Raji (cell line): ENCODE measurements around the gene OR10X1.

Experiments used
- POLR2A ChIP-seq: IDR thresholded peaks from 2 replicates; pipeline ENCODE4 v1.6.1; 2011; ENCODE audit warnings: low read depth, low read length, control low read depth; ENCODE audit not compliant: insufficient read depth

OR10X1 gene, protein sequence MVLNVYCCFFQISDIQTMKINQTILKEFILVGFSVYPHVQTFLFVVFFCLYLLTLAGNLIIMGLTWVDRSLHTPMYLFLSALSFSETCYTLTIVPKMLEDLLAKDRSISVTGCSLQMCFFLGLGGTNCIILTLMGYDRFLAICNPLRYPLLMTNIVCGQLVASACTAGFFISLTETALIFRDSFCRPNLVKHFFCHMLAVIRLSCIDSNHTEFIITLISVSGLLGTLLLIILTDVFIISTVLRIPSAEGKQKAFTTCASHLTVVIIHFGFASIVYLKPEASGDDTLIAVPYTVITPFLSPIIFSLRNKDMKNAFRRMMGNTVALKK

DNA sequence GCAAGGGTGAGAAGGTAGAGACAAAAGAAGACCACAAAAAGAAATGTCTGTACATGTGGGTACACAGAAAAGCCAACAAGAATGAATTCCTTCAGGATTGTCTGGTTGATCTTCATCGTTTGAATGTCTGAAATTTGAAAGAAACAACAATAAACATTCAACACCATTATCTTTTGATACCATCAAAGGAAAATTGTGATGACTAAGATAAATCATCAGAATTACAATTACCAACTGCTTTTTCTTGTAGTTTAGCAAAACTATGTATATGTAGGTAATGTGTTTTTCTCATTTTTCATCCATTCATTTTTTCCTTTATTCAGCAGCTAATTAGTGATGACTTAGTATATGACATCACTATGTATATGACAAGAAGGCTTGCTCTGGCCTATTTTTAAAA is at the start of gene OR10X1:
Gene OR10X1, minus strand, starts transcription at position 167 of the 400 bp plus-strand sequence. Its CDS starts 0 bp downstream, at position 167.
- no peak for TF ChIP-seq POLR2A

DNA sequence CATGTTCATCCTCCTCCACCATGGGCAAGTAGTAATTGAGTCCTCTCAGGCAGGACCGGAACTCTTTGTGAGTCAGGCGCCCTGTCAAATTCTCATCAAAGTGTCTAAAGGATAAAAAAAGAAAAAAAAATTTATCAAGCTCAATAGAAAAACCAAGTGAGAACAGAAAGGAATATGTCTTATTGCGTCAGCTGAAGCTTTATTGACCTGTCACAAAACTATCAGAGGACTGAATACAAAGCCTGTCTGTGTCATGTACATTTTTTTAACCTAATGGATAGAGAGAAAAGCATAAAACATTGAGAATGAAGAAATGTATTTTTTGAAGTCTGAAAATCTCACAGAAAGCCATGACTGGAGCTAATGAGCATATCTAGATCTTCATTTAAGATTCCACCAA is 34.1 kb upstream of the OR10X1 start:
- no peak for TF ChIP-seq POLR2A

DNA sequence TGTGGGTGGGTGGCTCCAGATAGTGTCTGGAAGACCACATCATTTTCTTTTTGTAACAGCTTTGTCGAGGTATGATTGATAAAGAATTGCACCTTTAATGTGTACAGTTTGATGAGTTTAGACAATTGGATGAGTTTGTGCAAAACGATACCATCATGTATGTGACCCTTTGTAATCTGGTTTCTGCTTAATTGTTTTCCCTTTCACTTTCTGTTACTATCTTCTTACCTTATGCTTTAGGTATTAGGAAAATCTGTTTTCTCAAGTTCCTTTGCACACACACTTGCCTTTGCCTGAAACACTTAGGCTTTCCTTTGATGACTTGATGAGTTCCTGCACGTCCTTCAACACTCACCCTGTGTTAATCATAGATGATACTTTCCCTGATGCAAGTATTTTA is 32.2 kb upstream of the OR10X1 start:
- no peak for TF ChIP-seq POLR2A

DNA sequence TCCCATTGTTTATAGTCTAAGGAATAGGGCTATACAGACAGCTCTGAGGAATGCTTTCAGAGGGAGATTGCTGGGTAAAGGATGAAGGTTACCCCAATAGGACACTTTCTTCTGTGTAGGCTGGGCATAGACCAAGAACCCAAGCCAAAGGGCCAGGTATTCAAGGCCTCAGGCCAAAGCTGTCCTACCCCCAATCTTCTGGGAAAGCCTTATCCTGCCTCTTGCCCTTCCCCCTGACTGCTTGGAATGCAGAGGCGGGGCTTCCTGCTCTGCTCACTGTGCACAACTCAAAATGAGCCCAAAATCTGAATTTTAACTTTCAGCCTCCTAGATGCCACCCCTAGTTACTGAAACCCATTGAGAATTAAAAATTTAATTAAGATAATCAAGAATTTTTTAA is 27.6 kb upstream of the OR10X1 start:
- TF ChIP-seq POLR2A, result no peak

DNA sequence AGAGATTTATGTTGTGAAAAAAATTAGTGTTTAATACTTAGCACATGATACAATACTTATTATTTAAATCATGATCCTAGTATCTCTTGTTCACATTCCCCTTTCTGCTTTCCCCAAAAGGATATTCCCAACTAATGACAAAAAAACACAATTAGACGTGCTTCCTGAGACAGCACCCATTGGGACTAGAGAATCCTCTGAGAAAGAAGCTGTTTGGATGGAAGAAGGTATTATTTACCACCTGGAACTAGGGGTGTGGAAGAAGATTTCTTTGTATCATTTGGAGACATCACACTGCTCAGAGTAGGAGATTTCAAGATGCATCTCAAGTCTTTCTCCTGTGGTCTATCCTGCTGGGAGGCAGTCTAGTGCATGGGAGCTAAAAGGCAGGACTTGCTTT is 25.3 kb upstream of the OR10X1 start, which contains the start of gene OR10Z1:
Gene OR10Z1, plus strand, starts transcription at position 301 of the 400 bp plus-strand sequence. CDS start 1,171 bp downstream, outside the sequence.
- no peak for TF ChIP-seq POLR2A

DNA sequence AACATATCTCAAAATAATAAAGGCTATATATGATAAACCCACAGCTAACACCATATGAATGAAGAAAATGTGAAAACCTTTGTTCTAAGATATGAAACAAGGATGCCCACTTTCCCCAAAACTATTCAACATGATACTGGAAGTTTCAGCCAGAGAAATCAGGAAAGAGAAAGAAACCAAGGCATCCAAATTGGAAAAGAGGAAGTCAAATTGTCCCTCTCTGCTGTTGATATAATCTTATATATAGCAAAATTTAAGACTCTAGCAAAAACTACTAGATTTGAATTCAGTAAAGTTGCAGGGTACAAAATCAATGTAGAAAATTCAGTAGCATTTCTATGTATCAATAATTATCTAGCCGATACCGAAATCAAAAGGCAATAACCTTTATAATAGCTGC is 21.0 kb upstream of the OR10X1 start:
- TF ChIP-seq POLR2A, result no peak

DNA sequence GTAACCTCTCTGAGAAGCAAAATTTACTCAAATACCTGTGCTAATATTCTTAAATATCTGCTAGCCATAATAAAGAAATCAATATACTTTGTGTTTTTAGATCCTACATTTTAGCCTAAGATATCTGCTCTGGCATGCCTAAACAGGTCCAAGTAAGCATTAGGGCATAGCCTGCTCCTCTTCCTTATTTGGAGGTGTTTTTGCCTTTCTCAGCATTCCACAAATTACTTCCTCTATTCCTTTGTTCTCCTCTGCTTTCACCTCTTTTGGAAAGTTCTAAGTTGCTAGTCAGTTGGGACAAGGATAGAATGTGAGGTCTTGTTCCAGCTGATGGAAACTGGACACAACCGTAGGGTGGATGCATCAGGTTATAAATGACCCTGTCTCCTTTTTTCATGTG is 7.2 kb upstream of the OR10X1 start:
- no peak for TF ChIP-seq POLR2A

DNA sequence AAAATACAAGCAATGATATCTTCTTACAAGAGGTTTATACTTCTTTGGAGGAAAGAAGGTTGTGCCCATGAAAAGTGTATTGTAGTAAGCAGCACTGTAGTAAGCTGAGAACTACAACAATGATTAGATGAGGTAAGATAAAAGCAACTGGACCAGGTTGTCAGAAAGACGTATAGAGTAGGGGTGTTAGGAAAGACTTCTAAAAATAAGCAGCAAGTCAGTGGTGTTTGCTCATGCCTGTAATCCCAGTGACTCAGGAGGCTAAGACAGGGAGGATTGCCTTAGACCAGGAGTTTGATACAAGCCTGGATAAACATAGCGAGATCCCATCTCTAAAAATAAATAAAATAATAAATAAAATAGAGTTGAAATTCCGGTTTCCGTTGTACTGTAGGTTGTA is 4.3 kb upstream of the OR10X1 start:
- TF ChIP-seq POLR2A, result no peak

DNA sequence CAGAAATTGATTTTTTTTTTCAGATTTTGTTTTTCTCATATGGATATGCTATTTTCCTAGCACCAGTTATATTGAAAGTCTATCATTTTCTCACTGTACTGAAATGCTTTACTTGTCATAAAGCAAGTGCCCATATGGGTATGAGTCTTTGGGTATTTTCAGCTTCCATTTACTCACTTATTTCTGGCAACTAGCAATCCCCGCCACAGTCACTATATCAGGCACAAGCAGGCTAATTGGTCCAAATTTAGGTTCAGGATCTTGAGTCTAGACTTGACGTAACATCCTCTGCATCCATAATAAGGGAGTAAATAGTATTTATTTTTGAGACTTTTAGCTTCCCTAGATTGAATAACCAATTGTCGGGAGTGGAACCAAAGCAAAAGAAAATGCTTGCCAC is 2.1 kb downstream of the OR10X1 start:
- no peak for TF ChIP-seq POLR2A

DNA sequence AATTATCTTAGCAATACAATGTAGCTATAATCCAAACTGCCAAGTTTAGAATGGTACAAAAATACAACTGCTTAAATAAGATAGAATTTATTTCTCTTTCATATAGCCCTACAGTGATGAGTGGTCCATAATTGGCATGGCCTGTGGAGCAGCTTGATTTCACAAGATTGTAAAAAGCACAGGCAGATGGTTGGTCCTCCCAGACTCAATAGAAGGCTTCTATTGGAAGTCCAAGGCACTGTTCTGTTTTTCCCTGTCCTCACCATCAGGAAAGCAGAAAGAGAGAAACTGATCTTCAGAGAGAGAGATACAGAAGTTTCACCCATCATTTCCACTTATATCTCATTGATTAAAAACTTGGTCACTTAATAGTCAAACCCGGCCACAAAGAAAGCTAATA is 7.5 kb downstream of the OR10X1 start:
- TF ChIP-seq POLR2A, result no peak

DNA sequence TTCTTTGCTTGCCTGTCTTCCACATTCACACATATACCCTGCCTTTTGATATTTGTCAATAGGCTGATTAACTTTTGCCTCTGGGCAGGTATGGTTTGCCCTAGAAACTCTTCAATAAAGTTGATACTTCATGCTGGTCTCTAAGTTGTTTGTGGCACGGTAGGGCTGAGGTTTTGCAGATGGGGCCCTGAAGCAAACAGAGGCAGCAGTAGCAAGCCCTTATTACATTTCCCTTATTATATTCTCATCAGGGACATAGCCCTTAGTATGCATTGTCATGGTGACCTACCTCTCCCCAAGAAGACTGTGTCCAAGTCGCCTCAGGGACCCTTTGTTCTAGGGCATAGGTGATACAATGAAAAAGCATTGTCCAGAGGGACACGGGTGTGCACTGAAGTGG is 9.2 kb downstream of the OR10X1 start, which contains the start of gene OR6P1:
Gene OR6P1, minus strand, starts transcription at position 101 of the 400 bp plus-strand sequence. CDS start 6,976 bp downstream, outside the sequence.
- TF ChIP-seq POLR2A, result no peak

DNA sequence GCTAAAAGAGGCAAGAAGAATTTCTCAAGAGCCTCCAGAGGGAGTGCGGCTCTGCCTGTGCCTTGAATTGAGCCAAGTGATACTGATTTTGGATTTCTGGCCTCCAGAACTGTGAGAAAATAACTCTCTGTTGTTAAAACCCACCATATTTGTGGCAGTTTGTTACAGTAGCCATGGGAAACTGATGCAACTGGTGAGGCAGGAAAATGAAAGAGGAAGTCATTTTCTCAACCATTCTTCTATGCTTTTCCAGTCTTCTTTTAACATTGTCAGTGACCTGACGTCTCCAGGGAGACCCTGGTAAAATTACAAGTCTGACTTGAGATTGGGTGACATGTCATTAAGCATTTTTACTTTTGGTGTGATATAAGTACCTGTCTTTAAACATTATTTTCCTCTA is 15.1 kb downstream of the OR10X1 start:
- no peak for TF ChIP-seq POLR2A

DNA sequence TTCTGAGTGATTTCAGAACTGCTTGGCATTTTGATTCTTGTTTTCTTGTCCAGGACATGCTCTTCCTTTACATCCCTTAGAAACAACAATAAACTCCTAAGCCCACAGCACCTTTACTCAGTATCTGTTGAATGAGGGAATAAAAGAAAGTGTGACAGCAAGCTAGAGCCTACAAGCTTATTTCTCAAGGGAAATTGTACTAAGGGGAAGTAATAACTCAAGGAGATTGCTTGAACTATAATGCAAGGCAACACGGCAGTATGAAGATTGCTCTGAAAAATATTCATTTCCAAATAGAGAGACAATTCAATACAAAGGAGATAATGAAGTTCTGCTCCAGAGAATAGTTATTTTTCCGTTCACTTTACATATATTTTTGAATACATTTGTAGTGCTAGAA is 15.8 kb downstream of the OR10X1 start:
- no peak for TF ChIP-seq POLR2A

DNA sequence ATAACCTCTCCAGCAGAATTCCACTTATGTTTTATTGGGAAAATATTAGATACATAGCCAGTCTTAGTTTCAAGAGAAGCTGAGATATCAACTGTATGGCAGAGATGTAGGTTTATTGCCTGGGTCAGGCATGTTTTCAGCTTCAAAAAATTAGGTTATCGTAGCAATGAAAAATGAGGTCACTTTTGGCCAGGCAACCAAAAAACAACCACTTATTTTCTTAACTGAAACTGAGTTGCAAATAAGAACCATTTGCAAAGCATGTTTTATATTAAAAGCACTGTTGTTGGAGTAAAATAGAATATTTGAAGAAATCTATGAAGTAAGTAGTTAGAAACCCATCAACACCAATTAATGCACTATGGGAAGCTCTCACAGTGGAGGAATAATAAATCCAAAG is 20.0 kb downstream of the OR10X1 start:
- no peak for TF ChIP-seq POLR2A

DNA sequence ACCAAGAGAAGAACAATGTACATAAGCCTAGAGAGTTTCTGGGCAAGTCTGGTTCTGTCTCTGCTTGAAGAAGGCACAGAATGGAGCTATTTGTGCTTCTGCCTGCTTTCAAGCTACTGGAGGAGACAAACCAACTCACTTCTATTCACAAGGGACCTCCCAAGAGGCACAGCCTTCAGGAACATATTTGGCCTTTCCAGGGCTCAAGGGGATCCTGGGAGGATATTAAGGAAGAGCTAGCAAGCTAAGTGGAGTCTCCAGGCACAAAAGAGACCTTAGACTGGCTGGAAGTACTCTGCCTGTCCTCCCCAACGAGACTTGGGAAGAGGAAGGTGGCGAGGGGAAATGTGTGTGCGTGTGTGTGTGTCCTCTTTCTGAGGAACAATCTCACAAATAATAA is 25.3 kb downstream of the OR10X1 start, which contains the start of gene OR6Y1:
Gene OR6Y1, minus strand, starts transcription at position 54 of the 400 bp plus-strand sequence. CDS start 6,300 bp downstream, outside the sequence.
- no peak for TF ChIP-seq POLR2A

DNA sequence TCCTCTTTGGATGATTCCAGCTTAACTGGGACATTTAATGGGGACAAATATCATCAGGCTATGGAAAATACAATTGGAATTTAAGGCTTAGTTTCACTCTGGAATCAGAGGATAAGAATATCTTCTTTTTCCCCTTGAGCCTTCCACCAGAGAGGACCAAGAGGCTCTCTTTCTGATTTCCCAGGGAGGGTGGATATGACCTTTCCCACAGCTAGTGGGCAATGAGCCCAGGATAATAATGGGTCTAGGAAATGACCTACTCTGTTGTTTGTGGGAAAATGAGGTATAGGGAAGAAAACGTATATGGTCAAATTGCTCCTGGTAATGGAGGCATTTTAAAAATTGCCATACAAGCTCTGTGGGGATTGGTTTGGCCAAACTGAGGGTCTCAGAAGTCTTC is 27.4 kb downstream of the OR10X1 start:
- no peak for TF ChIP-seq POLR2A

DNA sequence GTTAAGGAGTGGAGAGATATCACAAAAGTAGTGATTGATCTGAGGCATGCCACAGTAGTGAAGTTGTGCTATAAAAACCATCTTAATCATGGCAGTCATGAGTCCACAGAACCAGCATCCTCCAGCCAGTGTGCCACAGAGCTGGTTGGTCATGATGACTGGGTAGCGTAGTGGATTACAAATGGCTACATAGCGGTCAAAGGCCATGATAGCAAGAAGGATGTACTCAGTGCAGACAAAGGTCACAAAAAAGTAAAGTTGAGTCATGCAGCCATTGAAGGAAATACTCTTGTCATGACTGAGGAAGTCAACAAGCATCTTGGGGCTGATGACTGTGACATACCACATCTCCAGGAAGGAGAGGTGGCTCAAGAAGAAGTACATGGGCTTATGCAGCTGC is 32.2 kb downstream of the OR10X1 start:
- TF ChIP-seq POLR2A, result no peak

DNA sequence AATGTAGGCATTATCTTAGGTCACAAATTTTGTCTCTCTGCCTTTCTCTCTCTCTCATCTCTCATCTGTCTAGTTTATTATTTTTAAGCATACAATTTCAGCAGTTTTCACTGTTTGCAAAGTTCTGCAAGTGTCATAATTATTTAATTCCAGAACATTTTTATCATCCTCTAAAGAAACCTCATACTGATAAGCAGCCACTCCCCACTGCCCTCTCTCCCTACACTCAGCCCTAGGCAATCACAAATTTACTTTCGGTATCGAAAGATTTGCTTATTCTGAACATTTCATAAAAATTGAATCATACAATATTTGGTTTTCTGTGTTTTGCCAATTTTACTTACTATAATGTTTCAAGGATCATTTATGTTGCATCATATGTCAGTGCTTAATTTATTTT is 42.1 kb downstream of the OR10X1 start:
- no peak for TF ChIP-seq POLR2A

DNA sequence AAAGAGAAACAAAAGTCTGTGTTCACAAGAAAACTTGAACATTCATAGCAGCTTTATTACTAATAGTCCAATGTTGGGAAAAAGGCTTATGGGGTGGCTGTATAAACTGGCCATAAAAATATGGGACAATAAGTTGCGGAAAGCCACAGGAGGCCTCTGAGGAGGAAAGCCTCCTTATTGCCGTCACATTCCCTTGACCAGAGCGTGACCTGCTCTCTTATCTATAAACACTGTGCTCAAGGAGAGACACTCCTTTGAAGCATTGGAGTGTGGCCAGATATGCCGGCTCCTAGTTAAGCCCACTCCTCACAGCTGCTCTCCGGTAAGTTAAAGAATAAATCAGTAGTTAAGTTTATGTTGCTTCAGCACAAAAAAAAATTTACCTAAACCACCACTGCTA is 45.2 kb downstream of the OR10X1 start:
- TF ChIP-seq POLR2A, result no peak
